Transverse colon (tissue), 4 donors: Measurements from ENCODE around the gene MRPL28. TPM values are rescaled to one million over a fixed set of nuclear protein-coding genes. Genes with fewer than 3 reads are reported as not detected.

Experiments
- DNase-seq: peaks from one replicate; pipeline ENCODE4 v3.0.0-alpha.2; 2019
- H3K27ac ChIP-seq, 4 donors: fragments of 200-600 bp; sonication (generic); 2 replicates each; pipeline ENCODE4 v1.5.1; 2016 to 2018; ENCODE audit warnings: inconsistent platforms in 4 of 4
- H3K27me3 ChIP-seq: fragments of 200-600 bp; sonication (generic); 2 replicates; pipeline ENCODE4 v1.5.1; 2017; ENCODE audit warnings: inconsistent platforms
- H3K36me3 ChIP-seq, 4 donors: fragments of 200-600 bp; sonication (generic); 2 replicates each; pipeline ENCODE4 v1.5.1; 2017 to 2019; ENCODE audit warnings: inconsistent platforms in 4 of 4
- H3K4me1 ChIP-seq, 4 donors: fragments of 200-600 bp; sonication (generic); 2 replicates each; pipeline ENCODE4 v1.5.1; 2017 to 2020; ENCODE audit warnings: inconsistent platforms in 4 of 4
- H3K4me3 ChIP-seq, 4 donors: fragments of 200-600 bp; sonication (generic); 1 replicate in 1 of 4; 2 replicates in 3 of 4; pipeline versions ENCODE4 v1.5.1 to v1.6.1; 2017 to 2019; ENCODE audit warnings: inconsistent platforms in 4 of 4
- H3K9me3 ChIP-seq, 2 donors: fragments of 200-600 bp; sonication (generic); 2 replicates each; pipeline ENCODE4 v1.5.1; 2017 to 2019; ENCODE audit warnings: inconsistent platforms in 2 of 2
- CTCF ChIP-seq, 5 experiments: fragments of 200-600 bp in 3 of 5; fragments of 450-650 bp in 2 of 5; sonication (generic) in 3 of 5; IDR thresholded peaks; 1 replicate in 2 of 5; 2 replicates in 3 of 5; pipeline ENCODE4 v1.5.1; 2016 to 2017; ENCODE audit warnings: antibody characterized with exemption in 5 of 5, inconsistent platforms in 3 of 5, mild to moderate bottlenecking in 2 of 5, moderate library complexity in 1 of 5
- EP300 ChIP-seq: sonication (generic); formaldehyde crosslinking; IDR thresholded peaks from one replicate; pipeline ENCODE4 v1.6.1; 2017; ENCODE audit warnings: antibody characterized with exemption, low read depth
- POLR2A ChIP-seq: fragments of 450-650 bp; IDR thresholded peaks from one replicate; pipeline ENCODE4 v1.6.1; 2016; ENCODE audit warnings: antibody characterized with exemption, mild to moderate bottlenecking, moderate library complexity
- POLR2AphosphoS5 ChIP-seq, 3 donors: sonication (generic); formaldehyde crosslinking; IDR thresholded peaks; one replicate each; pipeline ENCODE4 v1.6.1; 2016; ENCODE audit warnings: antibody characterized with exemption in 3 of 3
- WGBS, 2 donors: methylation state at CpG; one replicate each; pipeline ENCODE4 v1.1.5; 2018; ENCODE audit warnings: low coverage in 1 of 2; 5-methylcytosine and 5-hydroxymethylcytosine counted together
- in situ Hi-C, 4 donors: fragments of 200-750 bp; cut with MboI; loops; one replicate each; pipeline versions ENCODE4 v1.15.0 to v1.15.1; 2017; ENCODE audit warnings: low sequenced_read_pairs in 3 of 4, low pct_ligation_motif_present in 1 of 4, low pct_unique_long_range_greater_than_20kb in 1 of 4
- intact Hi-C: fragments of 100-400 bp; cut with DNase I; formaldehyde crosslinking; loops from one replicate; pipeline ENCODE4 v1.15.1; 2023; ENCODE audit warnings: low total_unique reads
- total RNA-seq, 4 donors: library from RNA; depleted of rRNA; stranded (reverse); fragments of >200 nt; gene quantifications; one replicate each; pipeline ENCODE4 v1.1.0, GENCODE V29; 2016

The MRPL28 gene
- total RNA-seq, 4 donors from 2014 or later, result 24.7 to 81.2 (median 53.0) TPM

GRCh38 chr16:354291-354881 lies 16.0 kb downstream of the MRPL28 start:
- Histone ChIP-seq H3K4me3 (no peak overlapping the region), H3K27me3 (no peaks in the 10 kb centered on the region), H3K27ac (no peak overlapping the region), H3K9me3 (no peaks in the 10 kb centered on the region), H3K4me1 (peaks cover 0 to 26% (median 22%) of the 10 kb centered on the region in 4 donors), H3K36me3 (no peaks in the 10 kb centered on the region)
- WGBS, 2 donors, result 95% methylated on average over 12 of the region's 12 CpGs; no CpG with 5 or more reads in 1 of the 2 donors
- TF ChIP-seq POLR2AphosphoS5 (IDR thresholded peaks at IDR 0.05), result no peak
- no peak for TF ChIP-seq EP300
- TF ChIP-seq CTCF (IDR thresholded peaks at IDR 0.05), result no peak
- no peak for TF ChIP-seq POLR2A
- intact Hi-C loops (loop anchor here (10.0 kb wide), 1 partner anchor 110 kb away; no protein-coding TSS in a partner anchor), in situ Hi-C loops (no loop called here)
- DNase-seq, result no peak

DNA sequence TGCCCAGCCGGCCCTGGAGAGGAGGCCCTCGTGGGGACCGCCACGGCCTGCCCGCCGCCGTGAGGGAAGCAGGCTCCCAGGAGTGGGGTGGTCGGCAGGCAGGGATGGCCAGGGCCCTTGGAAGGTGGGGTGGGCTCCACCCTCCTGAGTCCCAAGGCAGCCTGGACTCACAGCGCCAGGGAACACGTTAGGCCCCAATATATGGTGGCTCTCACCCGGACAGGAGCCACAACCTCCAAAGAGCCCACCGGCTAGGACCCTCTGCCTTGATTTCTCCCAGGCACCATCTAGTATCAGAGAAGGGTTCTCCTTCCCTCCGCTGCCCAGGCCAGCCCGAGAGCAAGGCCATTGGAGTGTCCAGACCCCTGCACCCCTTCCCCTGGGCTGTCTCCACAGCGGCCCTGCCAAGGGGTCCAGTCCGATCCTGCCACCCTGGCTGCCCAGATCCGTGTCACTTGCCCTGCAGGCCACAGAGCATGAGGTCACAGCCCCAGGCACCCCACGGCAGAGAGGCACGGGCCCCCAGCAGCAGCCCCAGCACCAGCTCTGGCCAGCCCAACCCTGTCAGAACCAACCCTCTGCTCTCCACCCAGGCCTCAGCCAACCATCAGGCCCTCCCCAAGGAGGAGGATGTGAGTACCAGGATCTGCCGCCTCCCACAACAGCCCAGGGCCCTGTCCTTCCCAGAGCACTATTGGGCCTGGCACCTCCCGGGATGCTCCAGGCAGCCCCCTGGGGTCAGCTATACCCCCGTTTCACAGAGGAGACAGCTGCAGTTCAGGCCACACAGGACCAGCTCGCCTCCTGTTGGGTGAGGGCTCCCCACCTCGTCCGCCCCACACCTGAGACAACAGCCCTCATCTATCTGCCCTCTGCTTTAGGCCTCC lies 16.7 kb downstream of the MRPL28 start:
- DNase-seq, result no peak
- H3K27me3 ChIP-seq, result no peaks in the 10 kb centered on the region
- H3K4me1 ChIP-seq, result peaks cover 0 to 26% (median 22%) of the 10 kb centered on the region in 4 donors
- in situ Hi-C loops (no loop called here), intact Hi-C loops (loop anchor here (10.0 kb wide), 1 partner anchor 109 kb away; no protein-coding TSS in a partner anchor)
- no peak for TF ChIP-seq POLR2AphosphoS5 (IDR thresholded peaks at IDR 0.05)
- no peak for TF ChIP-seq EP300
- 64% methylated on average over 20 of the region's 25 CpGs; no CpG with 5 or more reads in 1 of the 2 donors for WGBS, 2 donors
- peak overlapping the region; percentile 80 to 91 (median 85) for H3K27ac ChIP-seq
- H3K4me3 ChIP-seq, result peak overlapping the region; percentile 2 to 87 (median 43)
- H3K9me3 ChIP-seq, result no peaks in the 10 kb centered on the region
- no peaks in the 10 kb centered on the region for H3K36me3 ChIP-seq

DNA sequence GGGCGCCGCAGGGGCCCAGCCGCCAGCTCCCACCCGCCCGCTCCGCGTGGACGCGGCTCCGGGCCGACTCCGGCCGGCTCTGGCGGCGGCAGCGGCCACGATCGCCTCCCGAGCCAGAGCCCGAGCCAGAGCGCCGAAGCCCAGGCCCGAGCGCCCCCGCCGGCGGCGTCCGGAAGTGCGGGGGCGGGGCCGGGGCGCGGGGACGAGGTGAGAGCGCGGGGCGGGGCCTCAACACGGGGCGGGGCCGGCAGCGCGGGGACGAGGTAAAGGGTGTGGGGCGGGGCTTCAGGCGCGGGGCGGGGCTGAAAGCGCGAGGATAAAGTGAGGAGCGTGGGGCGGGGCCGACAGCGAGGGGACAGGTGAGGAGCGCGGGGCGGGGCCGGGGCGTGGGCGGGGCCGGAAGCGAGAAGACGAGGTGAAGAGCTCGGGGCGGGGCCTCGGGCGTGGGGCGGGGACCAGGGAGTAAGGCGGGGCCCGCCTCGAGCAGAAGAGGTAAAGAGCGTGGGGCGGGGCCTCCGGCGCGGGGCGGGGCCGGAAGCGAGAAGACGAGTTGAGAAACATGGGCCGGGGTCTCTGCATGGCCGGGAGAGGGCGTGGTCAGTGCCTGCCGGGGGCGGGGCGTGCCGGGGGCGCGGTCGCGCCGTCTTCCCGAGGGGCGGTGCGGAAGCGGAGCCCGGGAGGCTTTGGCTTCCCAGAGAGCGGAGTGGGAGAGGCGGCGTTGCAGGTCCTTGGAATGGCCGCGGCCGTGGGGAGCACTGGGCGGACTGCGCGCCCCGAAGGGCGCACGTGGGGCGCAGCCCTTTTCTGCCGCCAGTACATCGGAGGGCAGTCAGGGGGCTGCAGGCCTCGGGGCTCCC lies 17.6 kb downstream of the MRPL28 start, which contains the start of gene AXIN1:
TSS of gene AXIN1 (minus strand) at position 177 of the 857 bp plus-strand sequence. CDS start 5,698 bp downstream, outside the sequence.
- intact Hi-C loops (loop anchor here (10.0 kb wide), 1 partner anchor 108 kb away; no protein-coding TSS in a partner anchor), in situ Hi-C loops (no loop called here)
- TF ChIP-seq POLR2AphosphoS5 (IDR thresholded peaks at IDR 0.05) (peak; percentile 60 to 76 (median 73)), CTCF (IDR thresholded peaks at IDR 0.05) (peak in 3 of 5 experiments; percentile 47 to 62 (median 56)), EP300 (no peak), POLR2A (peak; percentile 85)
- Histone ChIP-seq H3K27ac (peak within 1 kb of the TSS; percentile 80 to 91 (median 85)), H3K4me1 (peaks cover 0 to 26% (median 22%) of the 10 kb centered on the region in 4 donors), H3K27me3 (no peaks in the 10 kb centered on the region), H3K9me3 (no peaks in the 10 kb centered on the region), H3K4me3 (peak within 1 kb of the TSS; percentile 65 to 94 (median 80)), H3K36me3 (no peaks in the 10 kb centered on the region)
- 0 to 2% methylated on average over 18 to 56 of the region's 113 CpGs for WGBS, 2 donors
- DNase-seq, result peak; percentile 100

DNA sequence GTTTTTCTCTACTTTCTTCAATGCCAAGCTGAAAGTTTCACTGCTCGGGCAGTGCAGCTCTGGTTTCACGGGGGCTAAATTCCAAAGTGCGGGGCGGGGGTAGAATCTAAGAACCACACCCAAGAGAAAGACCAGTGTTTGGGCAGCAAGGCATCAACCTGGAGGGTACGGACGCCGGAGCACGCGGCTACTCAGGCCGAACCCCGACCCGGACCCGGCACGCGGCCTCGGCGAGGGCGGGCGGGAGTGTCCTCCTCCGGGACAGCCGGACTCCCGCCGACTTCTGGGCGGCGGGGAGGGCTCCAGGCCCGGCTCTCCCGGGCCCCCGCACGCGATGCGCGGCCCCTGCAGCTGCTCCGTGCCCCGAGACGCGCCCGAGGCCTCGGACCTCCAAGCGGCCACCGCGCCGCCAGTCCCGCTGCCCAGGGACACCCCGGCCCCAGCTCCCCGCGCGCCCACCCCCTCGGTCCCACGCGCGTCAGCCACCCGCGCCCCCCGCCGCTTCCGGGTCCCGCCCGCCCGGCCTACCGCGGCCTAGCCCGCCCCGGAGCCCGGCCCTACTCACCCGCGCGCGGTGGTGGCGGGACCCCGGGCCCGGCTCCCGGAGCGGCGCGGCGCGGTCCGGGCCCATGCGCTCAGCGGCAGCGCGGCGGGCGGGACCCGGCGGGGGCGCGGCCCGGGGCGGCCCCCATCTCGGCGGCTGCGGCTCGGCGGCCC lies 18.4 kb downstream of the MRPL28 start:
- Histone ChIP-seq H3K4me3 (peak overlapping the region; percentile 65 to 94 (median 80)), H3K36me3 (no peaks in the 10 kb centered on the region), H3K27me3 (no peaks in the 10 kb centered on the region), H3K9me3 (no peaks in the 10 kb centered on the region), H3K4me1 (peaks cover 0 to 26% (median 22%) of the 10 kb centered on the region in 4 donors), H3K27ac (peak overlapping the region; percentile 78 to 91 (median 85))
- DNase-seq, result peak; percentile 46
- intact Hi-C loops, result loop anchor here (10.0 kb wide), 1 partner anchor 107 kb away; no protein-coding TSS in a partner anchor
- in situ Hi-C loops, result no loop called here
- 0% methylated on average over 51 of the region's 95 CpGs; no CpG with 5 or more reads in 1 of the 2 donors for WGBS, 2 donors
- TF ChIP-seq POLR2AphosphoS5 (IDR thresholded peaks at IDR 0.05), result peak in 1 of 3 donors; percentile 32
- no peak for TF ChIP-seq CTCF (IDR thresholded peaks at IDR 0.05)
